GM18519 (cell line): Measurements from ENCODE around the gene NAP1L2.
"Not testable (repeated sequence)": the region's sequence is repeated elsewhere in the genome, so short reads cannot be mapped to it uniquely, and the experiment has no call there.

Experiments
- ATAC-seq: cut with Tn5 transposase; IDR thresholded peaks from one replicate; pipeline ENCODE4 v1.9.1; 2021; ENCODE audit warnings: mild to moderate bottlenecking, moderate library complexity; ENCODE audit not compliant: unreplicated experiment, low FRiP score

Gene NAP1L2

GRCh38 chrX:73214426-73215094 is at the start of gene NAP1L2:
NAP1L2 (minus strand) TSS chrX:73214851; CDS start chrX:73214492, 359 bp downstream.
- ATAC-seq: peak; percentile 97

GRCh38 chrX:73262991-73263390 is 48.3 kb upstream of the NAP1L2 start:
- ATAC-seq: no peak

- no peak for ATAC-seq
Measured at GRCh38 chrX:73239242-73239641, 24.6 kb upstream of the NAP1L2 start.

- no peak for ATAC-seq
Measured at GRCh38 chrX:73217621-73218020, 3.0 kb upstream of the NAP1L2 start.

- no peak for ATAC-seq
Measured at GRCh38 chrX:73215246-73215645, 595 bp upstream of the NAP1L2 start.

GRCh38 chrX:73213734-73214425 is 771 bp downstream of the NAP1L2 start:
- no peak for ATAC-seq

GRCh38 chrX:73206366-73206765 is 8.3 kb downstream of the NAP1L2 start:
- ATAC-seq: no peak

GRCh38 chrX:73182502-73183114 is 32.0 kb downstream of the NAP1L2 start:
- no peak for ATAC-seq

GRCh38 chrX:73168945-73169344 is 45.7 kb downstream of the NAP1L2 start:
- ATAC-seq: not testable (repeated sequence)
